Liver (tissue), 3 donors: ENCODE data around the gene CPLANE2.

Experiments
- CTCF ChIP-seq: fragments of 150-350 bp; IDR thresholded peaks from 2 replicates; pipeline ENCODE4 v1.5.1; 2017; ENCODE audit warnings: improper control_type of control experiment, low read depth, low read length; ENCODE audit not compliant: missing input control
- FOXA1 ChIP-seq: IDR thresholded peaks from 2 replicates; pipeline ENCODE4 v1.6.1; 2016; ENCODE audit warnings: antibody characterized with exemption
- JUND ChIP-seq, 2 donors: IDR thresholded peaks; 2 replicates each; pipeline ENCODE4 v1.6.1; 2016; ENCODE audit warnings: antibody characterized with exemption in 2 of 2
- MAX ChIP-seq: IDR thresholded peaks from 2 replicates; pipeline ENCODE4 v1.6.1; 2016; ENCODE audit warnings: antibody characterized with exemption
- REST ChIP-seq: IDR thresholded peaks from 2 replicates; pipeline ENCODE4 v1.6.1; 2016; ENCODE audit warnings: antibody characterized with exemption, mild to moderate bottlenecking
- SP1 ChIP-seq: IDR thresholded peaks from 2 replicates; pipeline ENCODE4 v1.6.1; 2018; ENCODE audit warnings: antibody characterized with exemption, mild to moderate bottlenecking
- TAF1 ChIP-seq: conservative IDR thresholded peaks from 2 replicates; pipeline ENCODE4 v1.6.1; 2016; ENCODE audit warnings: antibody characterized with exemption, mild to moderate bottlenecking
- donor health status: healthy.
- donor health status: healthy.

DNA sequence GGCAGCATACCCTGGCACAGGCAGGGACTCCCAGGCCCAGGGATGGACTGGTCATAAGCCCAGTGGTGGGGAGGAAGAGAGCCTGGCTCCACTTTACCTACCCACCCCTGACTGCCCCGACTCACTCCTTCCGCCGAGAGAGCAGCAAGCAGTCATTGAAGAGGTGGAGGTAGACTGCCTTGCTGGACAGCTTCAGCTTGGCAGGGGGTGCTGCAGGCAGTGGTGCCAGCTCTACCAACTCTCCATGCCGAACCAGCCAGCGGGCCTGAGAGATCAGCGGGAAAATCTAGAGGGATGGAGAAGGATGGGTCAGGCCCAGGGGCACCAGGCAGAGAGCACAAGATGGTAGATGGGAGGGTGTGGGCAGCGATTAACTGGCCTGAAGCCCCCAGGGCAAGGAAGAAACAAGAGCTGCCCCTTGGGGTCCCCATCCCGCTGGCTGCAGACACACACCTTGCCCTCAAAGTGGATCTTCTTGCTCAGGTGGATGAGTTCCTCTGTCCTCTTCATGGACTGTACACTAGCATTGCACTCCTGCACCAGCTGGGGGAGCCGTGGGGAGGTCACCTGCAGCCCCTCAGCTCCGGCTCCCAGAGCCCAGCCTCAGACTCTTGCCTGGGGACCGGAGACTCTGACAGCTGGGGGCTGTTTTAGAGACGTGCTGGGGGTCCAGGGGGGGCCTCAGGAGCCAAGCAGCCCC is 32.2 kb downstream of the CPLANE2 start:
- peak; percentile 22 for TF ChIP-seq CTCF
- no peak for TF ChIP-seq REST
- no peak for TF ChIP-seq TAF1
- TF ChIP-seq MAX = no peak
- TF ChIP-seq FOXA1 = no peak
- no peak for TF ChIP-seq SP1
- TF ChIP-seq JUND (IDR thresholded peaks at IDR 0.05) = no peak
